ENCODE measurements around the gene FAM217A. TPM values are rescaled to one million over a fixed set of nuclear protein-coding genes. Genes with fewer than 3 reads are reported as not detected.

FAM217A gene
- total RNA-seq, 2 experiments from 2014 or later: not detected

- no peaks in the 10 kb centered on the region for H3K36me3 ChIP-seq (ENCODE audit: insufficient read depth, low read length)
- no peak overlapping the region for H3K4me3 ChIP-seq (ENCODE audit: low read length)
- ATAC-seq (ENCODE audit: poor library complexity) (no peak), DNase-seq (no peak)
- no peaks in the 10 kb centered on the region for H3K27me3 ChIP-seq (ENCODE audit: control insufficient read depth in 1 of 2, insufficient read depth in 2 of 2, low read length in 2 of 2)
- ChIA-PET POLR2A (no interaction called here), CTCF (no interaction called here)
- no peak overlapping the region for H3K27ac ChIP-seq (ENCODE audit: low read depth in 1 of 2, low read length in 2 of 2)
- H3K4me1 ChIP-seq (ENCODE audit: insufficient read depth, low read length): no peaks in the 10 kb centered on the region
- no peaks in the 10 kb centered on the region for H3K27me3 Mint-ChIP-seq
- H3K36me3 Mint-ChIP-seq (ENCODE audit: low read depth): no peaks in the 10 kb centered on the region
- H3K9me3 ChIP-seq (ENCODE audit: control insufficient read depth in 1 of 2, insufficient read depth in 1 of 2, low read length in 2 of 2): no peaks in the 10 kb centered on the region
- no peak for TF ChIP-seq CTCF (IDR thresholded peaks at IDR 0.05)
- H3K27ac Mint-ChIP-seq: no peak overlapping the region
- H3K4me1 Mint-ChIP-seq (ENCODE audit: low read depth): no peaks in the 10 kb centered on the region
- intact Hi-C loops (cut with DNase I, micrococcal nuclease): no loop called here
- no peak overlapping the region for H3K4me3 Mint-ChIP-seq
- no peaks in the 10 kb centered on the region for H3K9me3 Mint-ChIP-seq
These were observed 9.8 kb upstream of the FAM217A start for GRCh38 chr6:4088704-4089103.

GRCh38 chr6:4085332-4085700, 6.4 kb upstream of the FAM217A start:
- H3K4me1 ChIP-seq (ENCODE audit: insufficient read depth, low read length): no peaks in the 10 kb centered on the region
- no peaks in the 10 kb centered on the region for H3K27me3 ChIP-seq (ENCODE audit: control insufficient read depth in 1 of 2, insufficient read depth in 2 of 2, low read length in 2 of 2)
- no peak for TF ChIP-seq CTCF (IDR thresholded peaks at IDR 0.05)
- no peaks in the 10 kb centered on the region for H3K9me3 Mint-ChIP-seq
- ATAC-seq (ENCODE audit: poor library complexity) (no peak), DNase-seq (no peak)
- H3K4me3 Mint-ChIP-seq: no peak overlapping the region
- no peak overlapping the region for H3K27ac ChIP-seq (ENCODE audit: low read depth in 1 of 2, low read length in 2 of 2)
- H3K4me1 Mint-ChIP-seq (ENCODE audit: low read depth): no peaks in the 10 kb centered on the region
- POLR2A ChIA-PET: no interaction called here
- intact Hi-C loops (cut with DNase I, micrococcal nuclease): no loop called here
- no peaks in the 10 kb centered on the region for H3K36me3 ChIP-seq (ENCODE audit: insufficient read depth, low read length)
- H3K4me3 ChIP-seq (ENCODE audit: low read length): no peak overlapping the region
- H3K27ac Mint-ChIP-seq: no peak overlapping the region
- CTCF ChIA-PET: interaction anchor here (1.2 kb wide), 1 partner anchor 9 kb away, joined by 3 read pairs; no protein-coding TSS in a partner anchor
- no peaks in the 10 kb centered on the region for H3K9me3 ChIP-seq (ENCODE audit: control insufficient read depth in 1 of 2, insufficient read depth in 1 of 2, low read length in 2 of 2)
- no peaks in the 10 kb centered on the region for H3K36me3 Mint-ChIP-seq (ENCODE audit: low read depth)
- H3K27me3 Mint-ChIP-seq: peaks cover 5% of the 10 kb centered on the region

GRCh38 chr6:4084444-4085331, 5.8 kb upstream of the FAM217A start:
- H3K9me3 Mint-ChIP-seq: no peaks in the 10 kb centered on the region
- Histone ChIP-seq H3K4me3 (ENCODE audit: low read length) (no peak overlapping the region), H3K9me3 (ENCODE audit: control insufficient read depth in 1 of 2, insufficient read depth in 1 of 2, low read length in 2 of 2) (no peaks in the 10 kb centered on the region), H3K36me3 (ENCODE audit: insufficient read depth, low read length) (no peaks in the 10 kb centered on the region), H3K27ac (ENCODE audit: low read depth in 1 of 2, low read length in 2 of 2) (no peak overlapping the region), H3K27me3 (ENCODE audit: control insufficient read depth in 1 of 2, insufficient read depth in 2 of 2, low read length in 2 of 2) (no peaks in the 10 kb centered on the region), H3K4me1 (ENCODE audit: insufficient read depth, low read length) (no peaks in the 10 kb centered on the region)
- no peaks in the 10 kb centered on the region for H3K36me3 Mint-ChIP-seq (ENCODE audit: low read depth)
- no peak for TF ChIP-seq CTCF (IDR thresholded peaks at IDR 0.05)
- H3K27ac Mint-ChIP-seq: no peak overlapping the region
- no peaks in the 10 kb centered on the region for H3K4me1 Mint-ChIP-seq (ENCODE audit: low read depth)
- no peak overlapping the region for H3K4me3 Mint-ChIP-seq
- H3K27me3 Mint-ChIP-seq: peaks cover 12% of the 10 kb centered on the region
- ChIA-PET POLR2A (no interaction called here), CTCF (interaction anchor here (1.2 kb wide), 1 partner anchor 8 kb away, joined by 3 read pairs; no protein-coding TSS in a partner anchor)
- no peak for DNase-seq
- no peak for ATAC-seq (ENCODE audit: poor library complexity)
- intact Hi-C loops (cut with DNase I, micrococcal nuclease): no loop called here
